Liver (tissue), 9 donors: ENCODE measurements around the gene BHLHE23. TPM values are rescaled to one million over a fixed set of nuclear protein-coding genes. Genes with fewer than 3 reads are reported as not detected.

Experiments
- DNase-seq: peaks from one replicate; pipeline ENCODE4 v3.0.0-alpha.2; 2017; ENCODE audit warnings: low spot score
- H3K27ac ChIP-seq, 2 donors: one replicate each; pipeline ENCODE4 v1.7.0; 2013; ENCODE audit warnings: inconsistent platforms in 2 of 2, low read length in 2 of 2, control low read depth in 1 of 2, low read depth in 1 of 2, mild to moderate bottlenecking in 1 of 2
- H3K27me3 ChIP-seq, 4 donors: one replicate each; pipeline versions ENCODE4 v1.6.1 to v1.7.0; 2013; ENCODE audit warnings: low read length in 3 of 4, inconsistent platforms in 1 of 4, mild to moderate bottlenecking in 1 of 4, moderate library complexity in 1 of 4; ENCODE audit not compliant: control insufficient read depth in 4 of 4, insufficient read depth in 4 of 4
- H3K36me3 ChIP-seq, 4 donors: one replicate each; pipeline versions ENCODE4 v1.6.1 to v1.7.0; 2013; ENCODE audit warnings: low read length in 3 of 4, mild to moderate bottlenecking in 3 of 4, low read depth in 1 of 4, moderate library complexity in 1 of 4; ENCODE audit not compliant: control insufficient read depth in 4 of 4, insufficient read depth in 3 of 4
- H3K4me1 ChIP-seq, 4 donors: one replicate each; pipeline versions ENCODE4 v1.6.1 to v1.7.0; 2013; ENCODE audit warnings: low read length in 3 of 4, mild to moderate bottlenecking in 3 of 4, moderate library complexity in 1 of 4; ENCODE audit not compliant: control insufficient read depth in 4 of 4, insufficient read depth in 4 of 4
- H3K4me3 ChIP-seq, 3 donors: one replicate each; pipeline versions ENCODE4 v1.6.1 to v1.7.0; 2013; ENCODE audit warnings: low read length in 3 of 3, control low read depth in 1 of 3, low read depth in 1 of 3, mild to moderate bottlenecking in 1 of 3
- H3K9ac ChIP-seq, 2 donors: one replicate each; pipeline ENCODE4 v1.7.0; 2013; ENCODE audit warnings: low read length in 2 of 2, mild to moderate bottlenecking in 2 of 2, moderate library complexity in 2 of 2, control low read depth in 1 of 2, low read depth in 1 of 2
- H3K9me3 ChIP-seq, 4 donors: one replicate each; pipeline versions ENCODE4 v1.6.1 to v1.7.0; 2013; ENCODE audit warnings: low read length in 3 of 4; ENCODE audit not compliant: control insufficient read depth in 4 of 4
- FOXA1 ChIP-seq: IDR thresholded peaks from 2 replicates; pipeline ENCODE4 v1.6.1; 2016; ENCODE audit warnings: antibody characterized with exemption
- FOXA2 ChIP-seq: IDR thresholded peaks from 2 replicates; pipeline ENCODE4 v1.6.1; 2016; ENCODE audit warnings: antibody characterized with exemption
- HNF4A ChIP-seq, 2 donors: conservative IDR thresholded peaks; 2 replicates each; pipeline ENCODE4 v1.6.1; 2016; ENCODE audit warnings: antibody characterized with exemption in 2 of 2, mild to moderate bottlenecking in 2 of 2
- HNF4G ChIP-seq: IDR thresholded peaks from 2 replicates; pipeline ENCODE4 v1.6.1; 2016; ENCODE audit warnings: antibody characterized with exemption
- JUND ChIP-seq, 2 donors: IDR thresholded peaks; 2 replicates each; pipeline ENCODE4 v1.6.1; 2016; ENCODE audit warnings: antibody characterized with exemption in 2 of 2
- NR2F2 ChIP-seq: IDR thresholded peaks from 2 replicates; pipeline ENCODE4 v1.6.1; 2016; ENCODE audit warnings: antibody characterized with exemption
- RAD21 ChIP-seq, 2 donors: IDR thresholded peaks; 2 replicates each; pipeline ENCODE4 v1.6.1; 2016; ENCODE audit warnings: antibody characterized with exemption in 2 of 2, mild to moderate bottlenecking in 2 of 2
- REST ChIP-seq: IDR thresholded peaks from 2 replicates; pipeline ENCODE4 v1.6.1; 2016; ENCODE audit warnings: antibody characterized with exemption, mild to moderate bottlenecking
- RXRA ChIP-seq, 2 donors: IDR thresholded peaks; 2 replicates each; pipeline ENCODE4 v1.6.1; 2017 to 2018; ENCODE audit warnings: antibody characterized with exemption in 2 of 2, mild to moderate bottlenecking in 1 of 2
- SP1 ChIP-seq: IDR thresholded peaks from 2 replicates; pipeline ENCODE4 v1.6.1; 2018; ENCODE audit warnings: antibody characterized with exemption, mild to moderate bottlenecking
- YY1 ChIP-seq: IDR thresholded peaks from 2 replicates; pipeline ENCODE4 v1.6.1; 2016; ENCODE audit warnings: antibody characterized with exemption, mild to moderate bottlenecking
- ZBTB33 ChIP-seq: IDR thresholded peaks from 2 replicates; pipeline ENCODE4 v1.6.1; 2016; ENCODE audit warnings: antibody characterized with exemption
- WGBS: extraction: QIAGEN DNeasy Blood & Tissue Kit; methylation state at CpG from one replicate; pipeline ENCODE4 v1.1.7; 2013; 5-methylcytosine and 5-hydroxymethylcytosine counted together
- polyA plus RNA-seq, 2 donors: library from polyadenylated mRNA; stranded (reverse) in 1 of 2; unstranded in 1 of 2; fragments of 200-250 nt in 1 of 2; fragments of >200 nt in 1 of 2; fragmentation: Nextera tagmentation in 1 of 2; extraction: Ambion mirVana in 1 of 2; gene quantifications; one replicate each; pipeline versions ENCODE4 v1.2.1 to v1.2.3, GENCODE V29; 2013 to 2015
- total RNA-seq, 2 donors: library from RNA; depleted of rRNA; stranded (reverse); fragments of >200 nt; gene quantifications; one replicate each; pipeline ENCODE4 v1.2.3, GENCODE V29; 2014
- TF ChIP-seq, protein P1 (sequence below): IDR thresholded peaks from 2 replicates; pipeline ENCODE4 v1.6.1; 2016; ENCODE audit warnings: antibody characterized with exemption
- donor health status: healthy.
- donor health status: healthy.
- donor health status: healthy.
- donor health status: healthy.
- donor health status: healthy.

Gene BHLHE23
- total and polyA plus RNA-seq, 4 donors = not detected

DNA sequence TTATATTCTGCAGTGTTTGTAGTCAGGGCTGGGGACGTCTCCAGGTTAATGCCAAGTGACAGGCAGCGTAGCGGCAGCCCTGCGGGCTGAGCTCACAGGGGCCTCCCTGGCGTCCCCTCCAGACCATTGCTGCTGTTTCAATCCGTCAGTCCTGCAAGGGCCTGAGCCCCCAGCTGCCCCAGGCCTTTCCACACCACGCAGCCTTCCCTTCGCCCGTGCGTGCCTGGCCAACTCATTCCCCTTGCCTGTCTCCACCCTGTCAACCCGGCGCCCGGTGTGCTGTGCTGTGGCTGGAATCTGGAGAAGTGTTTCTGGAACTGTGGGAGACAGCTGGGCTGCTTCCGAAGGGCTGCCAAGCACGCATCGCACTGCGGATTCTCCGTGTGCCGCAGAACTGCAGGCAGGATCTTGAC, 11.9 kb downstream of the BHLHE23 start (continued):
- TF ChIP-seq, protein P1, sequence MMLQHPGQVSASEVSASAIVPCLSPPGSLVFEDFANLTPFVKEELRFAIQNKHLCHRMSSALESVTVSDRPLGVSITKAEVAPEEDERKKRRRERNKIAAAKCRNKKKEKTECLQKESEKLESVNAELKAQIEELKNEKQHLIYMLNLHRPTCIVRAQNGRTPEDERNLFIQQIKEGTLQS = no peak
- TF ChIP-seq NR2F2 = no peak

GRCh38 chr20:62993856-62994494, 12.8 kb downstream of the BHLHE23 start:
- no peak for DNase-seq

DNA sequence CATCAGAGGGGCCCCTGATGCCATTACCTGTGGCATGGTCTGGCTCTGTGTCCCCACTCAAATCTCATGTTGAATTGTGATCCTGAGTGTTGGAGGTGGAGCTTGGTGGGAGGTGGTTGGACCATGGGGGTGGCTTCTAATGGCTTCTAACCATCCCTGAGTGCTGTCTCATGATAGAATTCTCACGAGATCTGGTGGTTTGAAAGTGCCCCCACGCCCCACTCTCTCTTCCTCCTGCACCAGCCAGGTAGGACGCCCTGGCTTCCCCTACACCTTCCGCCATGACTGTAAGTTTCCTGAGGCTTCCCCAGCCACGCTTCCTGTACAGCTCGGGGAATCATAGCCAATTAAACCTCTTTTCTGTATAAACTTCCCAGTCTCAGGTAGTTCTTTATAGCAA, 14.9 kb downstream of the BHLHE23 start:
- Histone ChIP-seq H3K9me3 (no peaks in the 10 kb centered on the region), H3K4me1 (no peaks in the 10 kb centered on the region), H3K9ac (no peak overlapping the region), H3K27ac (no peak overlapping the region), H3K27me3 (peaks cover 0 to 3% (median 2%) of the 10 kb centered on the region in 4 donors), H3K4me3 (no peak overlapping the region), H3K36me3 (no peaks in the 10 kb centered on the region)
- DNase-seq = no peak
- WGBS = 67% methylated on average over 6 of the region's 6 CpGs
- TF ChIP-seq JUND (IDR thresholded peaks at IDR 0.05) = no peak
- no peak for TF ChIP-seq RAD21 (IDR thresholded peaks at IDR 0.05)
- TF ChIP-seq HNF4A (conservative IDR thresholded peaks at IDR 0.05) = no peak
- no peak for TF ChIP-seq SP1
- no peak for TF ChIP-seq REST
- TF ChIP-seq NR2F2 = no peak
- no peak for TF ChIP-seq FOXA2
- no peak for TF ChIP-seq YY1
- TF ChIP-seq FOXA1 = no peak
- no peak for TF ChIP-seq RXRA (IDR thresholded peaks at IDR 0.05)
- TF ChIP-seq HNF4G = no peak

More at GRCh38 chr20:62993856-62994494, 12.8 kb downstream of the BHLHE23 start:
- H3K9me3 ChIP-seq = no peaks in the 10 kb centered on the region
- TF ChIP-seq RAD21 (IDR thresholded peaks at IDR 0.05) (no peak), ZBTB33 (no peak), YY1 (no peak), REST (no peak), FOXA1 (no peak), NR2F2 (no peak), HNF4A (conservative IDR thresholded peaks at IDR 0.05) (no peak)
- no peak overlapping the region for H3K27ac ChIP-seq
- H3K4me3 ChIP-seq = no peak overlapping the region
- 88% methylated on average over 23 of the region's 23 CpGs for WGBS
- H3K27me3 ChIP-seq = peaks cover 0 to 5% (median 2%) of the 10 kb centered on the region in 4 donors
- H3K4me1 ChIP-seq = no peaks in the 10 kb centered on the region
- no peaks in the 10 kb centered on the region for H3K36me3 ChIP-seq
- H3K9ac ChIP-seq = no peak overlapping the region
